Posterior vena cava (tissue), 2 donors: ENCODE results near the gene HSPA1B. TPM values are rescaled to one million over a fixed set of nuclear protein-coding genes. Genes with fewer than 3 reads are reported as not detected.
"Not testable (repeated sequence)": the region's sequence is repeated elsewhere in the genome, so short reads cannot be mapped to it uniquely, and the experiment has no call there.

Source experiments
- DNase-seq: peaks from one replicate; pipeline ENCODE4 v3.0.0-alpha.2; 2020; ENCODE audit warnings: low spot score
- intact Hi-C, 2 donors: fragments of 100-400 bp; cut with DNase I; formaldehyde crosslinking; loops; one replicate each; pipeline versions ENCODE4 v1.14.1 to v1.14.2; 2022 to 2023
- total RNA-seq, 2 donors: library from RNA; stranded (reverse); fragmentation: NEBNext Ultra II Directional; extraction: Animal tissue kit (Norgen Biotek cat#: 25700); gene quantifications; one replicate each; pipeline ENCODE4 v1.2.1, GENCODE V29; 2021
- donor health status: DM: yes; HTN: yes; CAD: no.
- donor health status: DM: yes; HTN: yes; CAD: no.

The HSPA1B gene
- total RNA-seq, 2 donors from 2014 or later = 89.8 to 106 TPM

- intact Hi-C loops = loop anchor here in 1 of 2 donors (10.0 kb wide), 1 partner anchor 154 kb away; the partner anchor contains the start of gene LY6G5C
- peak; percentile 30 for DNase-seq
Measured at GRCh38 chr6:31838968-31839367, 11.4 kb downstream of the HSPA1B start.

- peak; percentile 30 for DNase-seq
- intact Hi-C loops = loop anchor here in 1 of 2 donors (10.0 kb wide), 1 partner anchor 155 kb away; the partner anchor contains the start of gene LY6G5C
Measured at GRCh38 chr6:31839779-31840126, 12.2 kb downstream of the HSPA1B start.

- DNase-seq = peak; percentile 31
- intact Hi-C loops = no loop called here
Measured at GRCh38 chr6:31842053-31842452, 14.5 kb downstream of the HSPA1B start.

- intact Hi-C loops = no loop called here
- no peak for DNase-seq
Measured at GRCh38 chr6:31844507-31844906, 17.0 kb downstream of the HSPA1B start.

GRCh38 chr6:31847276-31847978 lies 19.9 kb downstream of the HSPA1B start:
- intact Hi-C loops = no loop called here
- no peak for DNase-seq

GRCh38 chr6:31850765-31851484 lies 23.4 kb downstream of the HSPA1B start:
- DNase-seq = no peak
- intact Hi-C loops = no loop called here

GRCh38 chr6:31851485-31851832 lies 23.9 kb downstream of the HSPA1B start:
- DNase-seq = no peak
- intact Hi-C loops = no loop called here

- DNase-seq, intact Hi-C loops: not testable (repeated sequence)
Measured at GRCh38 chr6:31851980-31852718, 24.6 kb downstream of the HSPA1B start.

GRCh38 chr6:31857774-31858173 lies 30.2 kb downstream of the HSPA1B start:
- DNase-seq, intact Hi-C loops: not testable (repeated sequence)

GRCh38 chr6:31858707-31859106 lies 31.2 kb downstream of the HSPA1B start:
- intact Hi-C loops = no loop called here

GRCh38 chr6:31859923-31860322 lies 32.4 kb downstream of the HSPA1B start:
- intact Hi-C loops = no loop called here
- no peak for DNase-seq

More at GRCh38 chr6:31858707-31859106, 31.2 kb downstream of the HSPA1B start:
- no peak for DNase-seq

GRCh38 chr6:31860349-31860748 lies 32.8 kb downstream of the HSPA1B start:
- DNase-seq = no peak
- intact Hi-C loops = no loop called here

GRCh38 chr6:31861150-31861549 lies 33.6 kb downstream of the HSPA1B start:
- intact Hi-C loops = no loop called here
- no peak for DNase-seq

- intact Hi-C loops = loop anchor here in 1 of 2 donors (1.0 kb wide), 1 partner anchor 41 kb away; no protein-coding TSS in a partner anchor
- DNase-seq = no peak
Measured at GRCh38 chr6:31861919-31862343, 34.4 kb downstream of the HSPA1B start.

GRCh38 chr6:31862344-31863235 lies 35.1 kb downstream of the HSPA1B start, which contains the start of gene NEU1:
NEU1 (minus strand) TSS chr6:31862821; CDS start chr6:31862776, 45 bp downstream.
- intact Hi-C loops = loop anchor here in 1 of 2 donors (1.0 kb wide), 1 partner anchor 41 kb away; no protein-coding TSS in a partner anchor
- DNase-seq = peak; percentile 100

- DNase-seq, intact Hi-C loops: not testable (repeated sequence)
Measured at GRCh38 chr6:31864123-31864562, 36.6 kb downstream of the HSPA1B start.

- no peak for DNase-seq
- intact Hi-C loops = no loop called here
Measured at GRCh38 chr6:31864818-31865204, 37.3 kb downstream of the HSPA1B start.

GRCh38 chr6:31865205-31866118 lies 37.9 kb downstream of the HSPA1B start:
- no peak for DNase-seq
- intact Hi-C loops = no loop called here
